ENCODE measurements around the gene DNAI4.

DNA sequence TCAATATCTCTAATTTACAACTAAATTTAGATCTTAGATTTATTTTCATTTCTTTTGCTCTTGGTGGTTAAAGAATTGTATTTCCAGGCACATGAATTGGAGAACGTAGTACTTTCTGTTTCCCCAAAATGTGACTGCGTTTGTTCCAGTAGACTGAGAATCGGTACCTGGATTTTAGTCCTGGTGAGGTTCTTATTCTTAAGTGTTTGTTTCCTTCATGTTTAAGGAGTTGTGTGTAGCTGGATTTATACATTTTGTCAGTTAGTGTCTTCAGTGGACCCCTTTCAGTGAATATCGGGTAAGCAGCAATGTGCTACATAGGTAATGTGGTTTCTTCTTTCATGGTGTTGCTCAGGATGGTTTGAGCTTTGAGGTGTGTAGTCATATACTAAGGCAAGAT lies 6.9 kb upstream of the DNAI4 start:
- TF ChIP-seq EZH2 (IDR thresholded peaks at IDR 0.05; ENCODE audit: insufficient read depth, poor library complexity, severe bottlenecking) = no peak
- TF ChIP-seq EZH2phosphoT487 (IDR thresholded peaks at IDR 0.05; ENCODE audit: insufficient read depth, low read depth) = no peak
